A673 (cell line): ENCODE measurements around the gene PLPP1.

Experiments used
- CTCF ChIP-seq: fragments of 300-800, 200-600 bp; sonication (generic); conservative IDR thresholded peaks from 2 replicates; pipeline ENCODE4 v1.5.1; 2017; ENCODE audit warnings: low read depth, mild to moderate bottlenecking, antibody characterized with exemption, low read length, moderate library complexity, mixed read lengths
- EZH2 ChIP-seq: fragments of 200-600 bp; sonication (generic); IDR thresholded peaks from 2 replicates; pipeline ENCODE4 v1.6.1; 2017; ENCODE audit warnings: borderline replicate concordance, low read depth, mild to moderate bottlenecking, mixed read lengths, antibody characterized with exemption, low read length; ENCODE audit not compliant: poor library complexity, severe bottlenecking

- no peak for TF ChIP-seq CTCF
- TF ChIP-seq EZH2: no peak
Observed at GRCh38 chr5:55393501-55394175, 141.1 kb downstream of the PLPP1 start.
